ENCODE measurements around the gene BMERB1.

DNA sequence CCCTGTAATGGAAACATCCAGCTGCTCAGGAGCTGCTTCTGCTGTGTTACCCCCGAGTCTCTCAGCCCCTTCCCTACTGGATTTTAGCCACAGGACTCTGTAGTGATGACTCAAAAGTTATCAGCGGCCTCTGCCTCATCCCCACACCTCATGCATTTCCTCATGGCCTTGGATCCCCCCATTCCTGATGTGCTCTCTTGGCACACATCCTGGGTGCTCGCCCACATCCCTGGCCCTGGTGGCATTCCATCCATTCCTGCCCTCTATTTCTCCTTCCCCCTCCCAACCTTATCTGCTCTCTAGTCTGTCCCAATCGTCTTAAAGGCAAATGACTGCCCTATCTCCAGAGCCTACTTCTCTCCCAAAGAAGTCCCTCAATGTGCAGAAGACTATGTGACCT, 184.0 kb downstream of the BMERB1 start:
- TF ChIP-seq, protein P1, sequence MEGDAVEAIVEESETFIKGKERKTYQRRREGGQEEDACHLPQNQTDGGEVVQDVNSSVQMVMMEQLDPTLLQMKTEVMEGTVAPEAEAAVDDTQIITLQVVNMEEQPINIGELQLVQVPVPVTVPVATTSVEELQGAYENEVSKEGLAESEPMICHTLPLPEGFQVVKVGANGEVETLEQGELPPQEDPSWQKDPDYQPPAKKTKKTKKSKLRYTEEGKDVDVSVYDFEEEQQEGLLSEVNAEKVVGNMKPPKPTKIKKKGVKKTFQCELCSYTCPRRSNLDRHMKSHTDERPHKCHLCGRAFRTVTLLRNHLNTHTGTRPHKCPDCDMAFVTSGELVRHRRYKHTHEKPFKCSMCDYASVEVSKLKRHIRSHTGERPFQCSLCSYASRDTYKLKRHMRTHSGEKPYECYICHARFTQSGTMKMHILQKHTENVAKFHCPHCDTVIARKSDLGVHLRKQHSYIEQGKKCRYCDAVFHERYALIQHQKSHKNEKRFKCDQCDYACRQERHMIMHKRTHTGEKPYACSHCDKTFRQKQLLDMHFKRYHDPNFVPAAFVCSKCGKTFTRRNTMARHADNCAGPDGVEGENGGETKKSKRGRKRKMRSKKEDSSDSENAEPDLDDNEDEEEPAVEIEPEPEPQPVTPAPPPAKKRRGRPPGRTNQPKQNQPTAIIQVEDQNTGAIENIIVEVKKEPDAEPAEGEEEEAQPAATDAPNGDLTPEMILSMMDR (conservative IDR thresholded peaks at IDR 0.05; ENCODE audit: low read depth in 2 of 2) = no peak
- TF ChIP-seq, protein P2, sequence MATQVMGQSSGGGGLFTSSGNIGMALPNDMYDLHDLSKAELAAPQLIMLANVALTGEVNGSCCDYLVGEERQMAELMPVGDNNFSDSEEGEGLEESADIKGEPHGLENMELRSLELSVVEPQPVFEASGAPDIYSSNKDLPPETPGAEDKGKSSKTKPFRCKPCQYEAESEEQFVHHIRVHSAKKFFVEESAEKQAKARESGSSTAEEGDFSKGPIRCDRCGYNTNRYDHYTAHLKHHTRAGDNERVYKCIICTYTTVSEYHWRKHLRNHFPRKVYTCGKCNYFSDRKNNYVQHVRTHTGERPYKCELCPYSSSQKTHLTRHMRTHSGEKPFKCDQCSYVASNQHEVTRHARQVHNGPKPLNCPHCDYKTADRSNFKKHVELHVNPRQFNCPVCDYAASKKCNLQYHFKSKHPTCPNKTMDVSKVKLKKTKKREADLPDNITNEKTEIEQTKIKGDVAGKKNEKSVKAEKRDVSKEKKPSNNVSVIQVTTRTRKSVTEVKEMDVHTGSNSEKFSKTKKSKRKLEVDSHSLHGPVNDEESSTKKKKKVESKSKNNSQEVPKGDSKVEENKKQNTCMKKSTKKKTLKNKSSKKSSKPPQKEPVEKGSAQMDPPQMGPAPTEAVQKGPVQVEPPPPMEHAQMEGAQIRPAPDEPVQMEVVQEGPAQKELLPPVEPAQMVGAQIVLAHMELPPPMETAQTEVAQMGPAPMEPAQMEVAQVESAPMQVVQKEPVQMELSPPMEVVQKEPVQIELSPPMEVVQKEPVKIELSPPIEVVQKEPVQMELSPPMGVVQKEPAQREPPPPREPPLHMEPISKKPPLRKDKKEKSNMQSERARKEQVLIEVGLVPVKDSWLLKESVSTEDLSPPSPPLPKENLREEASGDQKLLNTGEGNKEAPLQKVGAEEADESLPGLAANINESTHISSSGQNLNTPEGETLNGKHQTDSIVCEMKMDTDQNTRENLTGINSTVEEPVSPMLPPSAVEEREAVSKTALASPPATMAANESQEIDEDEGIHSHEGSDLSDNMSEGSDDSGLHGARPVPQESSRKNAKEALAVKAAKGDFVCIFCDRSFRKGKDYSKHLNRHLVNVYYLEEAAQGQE (IDR thresholded peaks at IDR 0.05; ENCODE audit: unreplicated experiment) = no peak
- TF ChIP-seq EZH2 (IDR thresholded peaks at IDR 0.05; ENCODE audit: low read depth, unreplicated experiment) (no peak), EZH2phosphoT487 (IDR thresholded peaks at IDR 0.05; ENCODE audit: unreplicated experiment) (no peak), POLR2AphosphoS5 (IDR thresholded peaks at IDR 0.05; ENCODE audit: low read depth) (no peak)
- TF ChIP-seq, protein P3, sequence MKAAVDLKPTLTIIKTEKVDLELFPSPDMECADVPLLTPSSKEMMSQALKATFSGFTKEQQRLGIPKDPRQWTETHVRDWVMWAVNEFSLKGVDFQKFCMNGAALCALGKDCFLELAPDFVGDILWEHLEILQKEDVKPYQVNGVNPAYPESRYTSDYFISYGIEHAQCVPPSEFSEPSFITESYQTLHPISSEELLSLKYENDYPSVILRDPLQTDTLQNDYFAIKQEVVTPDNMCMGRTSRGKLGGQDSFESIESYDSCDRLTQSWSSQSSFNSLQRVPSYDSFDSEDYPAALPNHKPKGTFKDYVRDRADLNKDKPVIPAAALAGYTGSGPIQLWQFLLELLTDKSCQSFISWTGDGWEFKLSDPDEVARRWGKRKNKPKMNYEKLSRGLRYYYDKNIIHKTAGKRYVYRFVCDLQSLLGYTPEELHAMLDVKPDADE (IDR thresholded peaks at IDR 0.05) = no peak
